GM12892 (cell line): ENCODE results near the gene IFI35.
A peak's percentile ranks its signal among the peaks of the same experiment; 100 is the strongest.

Experiments used
- POLR2A ChIP-seq: IDR thresholded peaks from 2 replicates; pipeline ENCODE4 v1.6.1; 2011; ENCODE audit warnings: low read depth, low read length, control low read depth
- POLR2AphosphoS5 ChIP-seq: IDR thresholded peaks from 2 replicates; pipeline ENCODE4 v1.6.1; 2011; ENCODE audit warnings: low read depth, low read length, control low read depth

DNA sequence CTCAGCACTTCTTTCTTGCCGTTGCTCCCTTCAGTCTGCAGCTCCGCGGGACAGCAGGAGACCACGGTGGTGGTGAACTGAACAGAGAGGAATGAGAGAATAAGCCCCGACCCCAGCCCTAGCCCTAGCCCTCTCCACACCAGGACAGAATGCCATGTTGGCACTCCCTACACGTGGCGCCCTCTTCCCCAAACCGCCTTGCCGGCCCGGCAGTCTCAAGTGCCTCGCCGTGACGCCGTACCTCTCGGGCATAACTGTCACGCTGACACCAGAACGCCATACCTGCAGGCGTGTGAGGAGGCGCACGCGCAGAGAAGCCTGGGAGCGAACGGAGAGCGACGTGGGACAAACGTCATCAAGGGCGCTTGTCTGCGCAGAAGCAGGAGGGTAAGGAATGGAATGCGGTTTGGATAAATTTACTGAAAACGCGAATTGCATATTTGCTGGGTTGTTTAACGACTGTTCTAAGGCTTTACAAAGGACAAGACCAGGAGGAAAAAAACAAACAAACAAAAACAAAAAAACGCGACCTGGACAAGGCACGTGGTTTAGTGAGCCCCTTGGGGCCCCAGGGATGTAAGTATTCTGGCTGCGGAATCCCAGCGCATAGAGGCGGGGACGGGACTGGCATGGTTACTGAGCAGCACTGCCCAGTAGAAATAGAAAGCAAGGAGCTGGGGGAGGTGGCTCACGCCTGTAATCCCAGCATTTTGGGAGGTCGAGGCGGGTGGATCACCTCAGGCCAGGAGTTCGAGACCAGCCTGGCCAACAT lies 42.2 kb upstream of the IFI35 start, which contains the start of gene AARSD1:
- TF ChIP-seq POLR2AphosphoS5 = peak; percentile 94
- peak; percentile 96 for TF ChIP-seq POLR2A
